ENCODE results near the gene PARP8.
"Not testable (repeated sequence)": the region's sequence is repeated elsewhere in the genome, so short reads cannot be mapped to it uniquely, and the experiment has no call there.

PARP8 gene

DNA sequence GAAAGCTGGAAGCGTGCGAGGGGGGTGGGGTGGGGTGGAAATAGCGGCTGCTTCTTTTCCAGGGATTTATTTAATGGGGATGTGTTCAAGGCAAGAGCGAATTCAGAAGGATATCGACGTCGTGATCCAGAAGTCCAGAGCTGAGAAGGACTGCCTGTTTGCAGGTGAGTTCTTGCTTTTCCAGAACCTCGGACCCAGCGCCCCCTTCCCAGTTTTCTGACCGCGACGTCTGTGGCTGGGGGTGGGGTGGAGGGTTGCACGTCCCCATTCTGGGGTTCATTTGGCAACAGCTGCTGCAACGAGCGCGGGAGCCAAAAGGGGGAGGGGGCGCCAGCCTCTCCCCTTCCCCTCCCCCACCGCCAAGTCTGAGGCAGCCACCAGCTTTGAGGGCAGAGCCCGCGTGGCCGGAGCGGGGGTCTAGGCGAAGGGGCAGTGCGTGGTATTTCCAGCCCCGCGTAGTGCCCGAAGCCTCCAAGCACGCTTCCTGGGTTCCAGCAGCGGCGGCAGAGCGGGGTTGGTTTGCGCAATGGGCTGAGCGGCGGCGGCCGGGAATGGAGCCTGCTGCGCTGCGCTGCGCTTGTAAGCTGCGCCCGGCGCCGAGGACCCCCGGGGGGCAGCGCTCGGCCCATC lies 701 bp downstream of the PARP8 start:
- in situ Hi-C loops (cut with MboI; ENCODE audit: low sequenced_read_pairs, unreplicated experiment) = no loop called here
- DNase-seq (ENCODE audit: low spot score) = peak; percentile 33
- TF ChIP-seq, protein P1, sequence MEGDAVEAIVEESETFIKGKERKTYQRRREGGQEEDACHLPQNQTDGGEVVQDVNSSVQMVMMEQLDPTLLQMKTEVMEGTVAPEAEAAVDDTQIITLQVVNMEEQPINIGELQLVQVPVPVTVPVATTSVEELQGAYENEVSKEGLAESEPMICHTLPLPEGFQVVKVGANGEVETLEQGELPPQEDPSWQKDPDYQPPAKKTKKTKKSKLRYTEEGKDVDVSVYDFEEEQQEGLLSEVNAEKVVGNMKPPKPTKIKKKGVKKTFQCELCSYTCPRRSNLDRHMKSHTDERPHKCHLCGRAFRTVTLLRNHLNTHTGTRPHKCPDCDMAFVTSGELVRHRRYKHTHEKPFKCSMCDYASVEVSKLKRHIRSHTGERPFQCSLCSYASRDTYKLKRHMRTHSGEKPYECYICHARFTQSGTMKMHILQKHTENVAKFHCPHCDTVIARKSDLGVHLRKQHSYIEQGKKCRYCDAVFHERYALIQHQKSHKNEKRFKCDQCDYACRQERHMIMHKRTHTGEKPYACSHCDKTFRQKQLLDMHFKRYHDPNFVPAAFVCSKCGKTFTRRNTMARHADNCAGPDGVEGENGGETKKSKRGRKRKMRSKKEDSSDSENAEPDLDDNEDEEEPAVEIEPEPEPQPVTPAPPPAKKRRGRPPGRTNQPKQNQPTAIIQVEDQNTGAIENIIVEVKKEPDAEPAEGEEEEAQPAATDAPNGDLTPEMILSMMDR (IDR thresholded peaks at IDR 0.05; ENCODE audit: borderline replicate concordance, control extremely low read depth, extremely low read depth, insufficient read depth, missing control alignments) = no peak

GRCh38 chr5:50667653-50668595 lies 1.5 kb downstream of the PARP8 start:
- TF ChIP-seq, protein P1 (IDR thresholded peaks at IDR 0.05; ENCODE audit: borderline replicate concordance, control extremely low read depth, extremely low read depth, insufficient read depth, missing control alignments) = no peak
- peak; percentile 78 for DNase-seq (ENCODE audit: low spot score)
- in situ Hi-C loops (cut with MboI; ENCODE audit: low sequenced_read_pairs, unreplicated experiment) = no loop called here

DNA sequence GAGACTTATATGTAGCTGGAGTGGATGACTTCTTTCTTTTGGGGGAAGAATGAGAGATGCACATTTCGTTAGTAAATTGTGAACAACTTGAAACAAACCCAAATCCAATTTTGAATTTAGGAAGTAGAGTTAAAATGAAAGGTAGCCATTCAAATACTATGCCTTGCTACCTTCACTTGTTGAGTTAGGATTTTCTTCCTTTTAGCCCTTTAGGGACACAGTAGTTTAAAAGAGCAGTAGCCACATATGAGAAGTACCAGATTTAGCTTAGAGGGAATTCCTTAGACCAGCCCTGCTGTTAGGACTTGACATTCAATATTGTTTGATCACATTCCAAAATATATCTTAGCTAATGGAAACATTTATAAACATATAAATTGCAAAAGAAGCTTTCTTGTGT lies 2.2 kb downstream of the PARP8 start:
- in situ Hi-C loops (cut with MboI; ENCODE audit: low sequenced_read_pairs, unreplicated experiment); DNase-seq (ENCODE audit: low spot score): not testable (repeated sequence)

- TF ChIP-seq, protein P1 (IDR thresholded peaks at IDR 0.05; ENCODE audit: borderline replicate concordance, control extremely low read depth, extremely low read depth, insufficient read depth, missing control alignments) = no peak
- DNase-seq (ENCODE audit: low spot score) = no peak
- in situ Hi-C loops (cut with MboI; ENCODE audit: low sequenced_read_pairs, unreplicated experiment) = no loop called here
These were observed 6.2 kb downstream of the PARP8 start for GRCh38 chr5:50672663-50673062.

DNA sequence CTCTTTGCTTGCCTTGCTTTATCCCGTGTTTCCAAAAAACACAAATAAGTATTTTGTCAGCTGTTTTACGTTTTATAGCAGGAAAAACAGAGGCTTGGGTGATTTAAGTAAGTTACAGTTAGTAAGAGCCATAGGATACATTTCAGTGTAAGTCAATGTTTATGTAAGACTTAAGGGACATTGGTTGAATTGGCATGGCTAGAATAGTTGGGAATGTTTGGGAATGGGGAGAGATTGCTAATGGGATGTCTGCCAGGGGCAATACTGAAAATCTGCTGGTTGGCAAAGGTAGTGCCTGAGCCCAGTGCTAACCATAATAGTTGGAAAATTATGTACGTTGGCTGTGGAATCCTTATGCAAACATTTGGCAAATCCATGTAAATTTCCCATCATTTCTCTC lies 7.0 kb downstream of the PARP8 start:
- DNase-seq (ENCODE audit: low spot score); in situ Hi-C loops (cut with MboI; ENCODE audit: low sequenced_read_pairs, unreplicated experiment): not testable (repeated sequence)

- in situ Hi-C loops (cut with MboI; ENCODE audit: low sequenced_read_pairs, unreplicated experiment) = no loop called here
These were observed 8.9 kb downstream of the PARP8 start for GRCh38 chr5:50675385-50675784.

GRCh38 chr5:50679554-50679953 lies 13.1 kb downstream of the PARP8 start:
- DNase-seq (ENCODE audit: low spot score); in situ Hi-C loops (cut with MboI; ENCODE audit: low sequenced_read_pairs, unreplicated experiment): not testable (repeated sequence)

More at GRCh38 chr5:50675385-50675784, 8.9 kb downstream of the PARP8 start:
- DNase-seq (ENCODE audit: low spot score) = no peak
- TF ChIP-seq, protein P1 (IDR thresholded peaks at IDR 0.05; ENCODE audit: borderline replicate concordance, control extremely low read depth, extremely low read depth, insufficient read depth, missing control alignments) = no peak

GRCh38 chr5:50684721-50685120 lies 18.3 kb downstream of the PARP8 start:
- no peak for DNase-seq (ENCODE audit: low spot score)
- in situ Hi-C loops (cut with MboI; ENCODE audit: low sequenced_read_pairs, unreplicated experiment) = no loop called here
- TF ChIP-seq, protein P1 (IDR thresholded peaks at IDR 0.05; ENCODE audit: borderline replicate concordance, control extremely low read depth, extremely low read depth, insufficient read depth, missing control alignments) = no peak
